Endometrium (tissue), 2 donors: Measurements from ENCODE around the gene EFNA4.

Source experiments
- FAIRE-seq: peaks from 2 replicates; lab custom pipeline; 2012; peaks lifted over from hg19 to GRCh38; lab: Jason Lieb, UNC
- donor health status: control.
- donor health status: control.

Gene EFNA4

DNA sequence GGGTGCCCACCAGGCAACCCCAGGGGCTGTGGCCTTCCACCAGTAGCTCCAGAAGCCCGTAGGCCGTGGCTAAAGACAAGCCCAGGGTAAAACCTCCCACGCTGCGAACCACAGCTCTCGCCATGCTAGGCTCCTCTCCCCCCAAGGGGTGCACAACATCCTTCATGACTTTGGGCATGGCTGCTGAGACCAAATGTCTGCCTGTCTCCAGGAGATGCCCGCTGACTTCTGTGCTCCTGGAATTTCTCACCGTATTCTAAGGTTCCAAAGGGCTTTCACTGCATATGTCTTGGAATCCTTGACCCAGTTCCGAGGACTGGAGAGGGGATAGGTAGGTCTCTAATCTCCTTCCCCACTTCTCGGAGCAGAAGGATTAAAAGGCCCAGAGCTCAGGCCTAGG is 30.0 kb upstream of the EFNA4 start, which contains the start of the genes DCST1 and DCST2:
DCST1 (plus strand) TSS at position 301 of the 400 bp plus-strand sequence. CDS start 213 bp downstream, outside the sequence.
DCST2 (minus strand) TSS at position 258 of the 400 bp plus-strand sequence; CDS start at position 178, 80 bp downstream.
- no peak for FAIRE-seq

DNA sequence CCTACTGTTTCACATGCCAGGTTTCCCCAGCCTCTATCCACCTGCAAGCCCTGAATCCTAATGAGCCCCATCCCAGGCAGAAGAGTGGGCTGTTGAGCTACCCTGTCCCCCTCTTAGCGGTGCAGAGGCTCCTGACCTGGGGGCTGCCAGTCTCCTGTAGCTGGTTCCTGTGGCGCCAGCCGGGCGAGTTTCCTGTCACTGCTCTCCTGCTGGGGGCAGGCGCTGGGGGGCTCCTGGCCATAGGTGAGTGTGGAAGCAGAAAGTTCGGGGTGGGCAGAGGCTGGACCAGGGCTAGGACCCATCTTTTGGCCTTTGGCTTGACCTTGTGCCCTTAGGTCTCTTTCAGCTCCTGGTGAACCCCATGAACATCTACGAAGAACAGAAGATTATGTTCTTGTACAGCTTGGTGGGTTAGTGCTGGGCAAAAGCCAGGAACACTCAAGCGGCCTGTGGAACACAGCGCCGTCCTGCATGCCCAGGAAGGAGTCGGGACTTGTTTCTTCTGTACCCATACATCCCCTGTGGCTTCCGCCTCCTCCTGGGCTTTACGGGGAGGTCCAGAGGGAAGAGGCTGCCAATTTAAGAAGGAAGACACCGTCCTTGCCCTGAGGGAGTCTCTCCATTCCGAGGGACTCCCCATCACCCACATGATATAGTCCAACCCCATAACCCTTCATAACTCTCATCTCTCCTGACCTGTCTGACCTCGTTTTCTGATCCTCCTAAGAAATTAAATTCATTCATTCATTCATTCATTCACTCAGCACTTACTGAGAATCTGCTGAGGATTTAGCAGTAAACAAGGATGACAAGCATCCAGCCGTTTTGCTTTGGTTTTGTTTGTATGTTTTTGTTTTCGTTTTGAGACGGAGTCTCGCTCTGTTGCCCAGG is 29.0 kb upstream of the EFNA4 start:
- FAIRE-seq, result no peak

DNA sequence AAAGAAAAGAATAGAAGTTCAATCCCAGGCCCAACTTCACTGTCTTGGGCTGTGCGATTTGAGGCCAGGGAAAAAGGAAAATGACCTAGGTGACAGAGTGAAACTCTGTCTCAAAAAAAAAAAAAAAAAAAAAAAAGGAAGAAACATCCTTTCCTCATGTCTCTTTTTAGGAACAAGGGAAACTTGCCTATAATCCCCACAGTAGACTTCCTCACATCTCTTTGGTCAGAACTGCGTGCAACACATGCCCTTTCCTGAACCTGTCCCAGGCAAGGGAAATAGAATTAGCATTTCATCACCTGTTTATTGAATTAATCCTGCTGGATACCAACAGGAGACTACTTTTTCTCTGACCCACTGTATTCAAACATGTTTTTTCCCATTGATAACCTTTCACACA is 27.6 kb upstream of the EFNA4 start:
- no peak for FAIRE-seq

DNA sequence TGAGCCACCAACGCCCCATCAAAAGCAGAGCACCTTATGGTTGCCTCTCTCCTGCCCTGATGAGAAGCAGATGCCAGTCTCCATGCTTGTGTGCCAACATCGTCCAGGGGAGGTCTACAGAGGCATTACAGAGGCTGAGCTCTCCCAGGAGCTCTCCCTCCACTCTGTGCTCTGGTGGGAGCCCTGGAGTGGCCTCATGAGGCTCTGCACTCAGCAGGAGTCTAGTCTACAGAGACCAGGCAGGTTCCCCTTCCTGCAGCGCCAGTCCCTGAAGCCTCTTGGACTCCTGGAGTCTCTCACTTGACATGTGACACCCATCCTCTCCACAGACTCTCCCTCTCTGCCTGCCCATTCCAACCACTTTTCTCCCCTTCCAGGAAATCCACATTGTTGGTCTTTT is 26.5 kb upstream of the EFNA4 start:
- FAIRE-seq, result no peak

DNA sequence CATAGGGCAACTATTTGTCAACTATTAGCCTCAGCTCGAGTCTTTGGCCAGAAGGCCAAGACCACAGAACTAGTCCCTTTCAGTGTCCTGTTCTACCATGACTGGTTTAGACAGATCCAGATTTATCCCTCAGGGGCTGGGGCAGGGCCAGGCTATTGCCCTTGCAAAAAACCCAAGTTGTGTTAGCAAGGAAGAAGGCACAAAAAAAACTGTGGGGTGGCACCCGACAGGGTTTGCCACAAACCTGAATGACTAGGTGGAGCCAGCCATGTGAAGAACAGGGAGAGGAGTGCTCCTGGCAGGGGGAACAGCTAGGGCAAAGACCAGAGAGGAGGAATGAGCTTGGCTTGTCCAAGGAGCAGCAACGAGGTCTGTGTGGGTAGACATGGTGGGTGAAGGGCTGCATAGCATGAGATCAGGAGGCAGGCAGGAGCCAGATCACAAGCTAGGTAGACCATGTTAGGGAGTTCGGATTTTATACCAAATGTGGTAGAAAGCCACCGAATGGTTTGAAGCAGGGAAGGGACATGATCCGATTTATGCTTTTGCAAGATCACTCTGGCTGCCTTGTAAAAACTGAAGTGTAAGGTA is 25.6 kb upstream of the EFNA4 start:
- no peak for FAIRE-seq

DNA sequence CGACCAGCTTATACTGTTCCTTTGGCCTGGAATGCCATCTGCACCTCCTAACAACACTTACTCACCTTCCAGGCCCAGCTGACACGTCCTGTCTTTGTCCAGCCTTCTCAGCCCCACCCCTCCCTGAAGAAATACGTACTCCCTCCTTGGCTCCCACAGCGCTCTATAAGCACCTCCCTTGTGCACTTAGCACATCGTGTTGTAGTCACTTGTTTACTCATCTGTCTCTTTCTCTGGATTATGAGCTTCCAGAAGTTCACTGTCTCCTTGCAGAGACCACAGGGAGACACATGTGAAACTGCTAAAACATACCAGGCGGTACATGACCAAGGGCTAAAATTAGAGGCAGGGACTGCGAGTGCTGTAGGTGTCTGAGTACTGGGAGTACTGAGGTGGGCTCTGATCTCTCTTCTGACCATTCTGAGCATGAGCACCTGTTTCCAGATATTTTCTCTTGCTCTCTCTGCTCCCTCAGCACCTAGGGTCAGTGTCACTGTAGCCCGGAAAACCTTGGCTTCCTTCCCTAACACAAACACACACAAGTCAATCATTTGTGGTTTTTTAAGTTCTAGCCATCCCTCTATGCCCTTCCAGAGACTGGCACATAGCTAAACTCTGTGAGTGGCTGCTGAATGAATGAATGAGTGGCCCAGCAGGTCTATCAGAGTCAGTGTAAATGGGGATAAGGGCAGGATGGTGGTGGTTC is 24.8 kb upstream of the EFNA4 start:
- FAIRE-seq, result no peak

DNA sequence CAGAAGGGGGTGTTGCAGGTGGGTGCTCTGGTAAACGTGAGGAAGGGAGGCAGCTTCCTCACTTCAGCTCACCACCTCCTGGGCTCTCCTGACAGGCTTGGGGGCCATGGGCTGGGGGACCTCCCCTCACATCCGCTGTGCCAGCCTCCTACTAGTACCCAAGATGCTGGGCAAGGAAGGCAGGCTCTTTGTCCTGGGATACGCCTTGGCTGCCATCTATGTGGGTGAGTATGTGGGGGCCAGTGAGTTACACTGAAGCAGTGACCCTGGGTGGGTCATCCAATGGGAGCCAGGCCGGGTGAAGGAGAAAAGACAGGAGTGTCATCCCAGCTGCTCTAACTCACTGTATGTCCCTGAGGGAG is 24.3 kb upstream of the EFNA4 start:
- no peak for FAIRE-seq

DNA sequence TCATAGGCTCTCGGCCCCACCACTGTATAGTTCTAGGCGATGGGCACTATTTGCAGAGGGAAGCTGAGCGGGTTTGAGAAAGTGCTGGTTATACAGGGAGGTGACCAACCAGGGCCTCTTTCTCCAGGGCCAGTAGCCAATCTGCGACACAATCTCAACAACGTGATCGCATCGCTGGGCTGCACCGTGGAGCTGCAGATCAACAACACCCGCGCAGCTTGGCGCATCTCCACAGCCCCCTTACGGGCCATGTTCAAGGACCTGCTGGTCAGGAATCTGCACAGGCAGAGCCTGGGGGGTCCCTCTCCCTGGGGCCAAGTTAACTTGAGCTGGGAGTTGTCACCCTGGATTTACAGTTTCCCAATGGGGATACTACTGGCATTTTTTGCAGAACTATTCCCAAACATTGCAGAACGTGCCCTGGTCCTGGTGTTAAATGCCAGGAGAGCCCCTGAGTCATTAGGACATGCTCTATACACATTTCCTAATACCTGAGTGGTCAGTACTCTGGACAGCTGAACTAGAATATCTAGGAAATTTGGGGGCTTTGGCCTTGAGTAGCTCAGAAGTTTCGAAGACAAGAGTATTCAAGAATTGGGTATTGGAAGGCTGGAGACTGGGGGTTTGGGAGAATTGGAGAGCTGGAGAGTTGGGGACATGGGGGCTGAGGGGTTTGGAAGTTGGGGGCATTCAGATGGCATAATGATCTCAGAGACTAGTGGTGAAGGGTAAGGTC is 23.0 kb upstream of the EFNA4 start:
- FAIRE-seq, result no peak

DNA sequence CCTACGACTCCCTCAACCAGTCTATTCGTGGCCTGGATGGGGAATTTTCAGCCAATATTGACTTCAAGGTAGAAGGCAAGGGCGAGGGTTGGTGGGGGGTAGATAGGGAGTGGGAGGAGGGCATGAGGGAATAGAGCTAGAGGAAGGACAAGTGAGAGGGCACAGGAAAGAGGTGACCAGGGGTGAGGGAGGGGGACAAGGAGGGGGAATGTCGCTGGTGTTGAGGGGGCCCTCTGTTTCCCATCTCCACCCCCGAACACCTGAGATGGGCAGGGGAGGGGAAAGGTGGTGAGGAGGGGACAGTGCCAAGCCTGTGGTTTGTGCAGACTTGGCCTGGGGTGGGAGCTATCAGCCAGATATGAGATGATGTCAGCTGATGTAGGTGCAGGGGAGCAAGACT is 20.8 kb upstream of the EFNA4 start:
- no peak for FAIRE-seq

DNA sequence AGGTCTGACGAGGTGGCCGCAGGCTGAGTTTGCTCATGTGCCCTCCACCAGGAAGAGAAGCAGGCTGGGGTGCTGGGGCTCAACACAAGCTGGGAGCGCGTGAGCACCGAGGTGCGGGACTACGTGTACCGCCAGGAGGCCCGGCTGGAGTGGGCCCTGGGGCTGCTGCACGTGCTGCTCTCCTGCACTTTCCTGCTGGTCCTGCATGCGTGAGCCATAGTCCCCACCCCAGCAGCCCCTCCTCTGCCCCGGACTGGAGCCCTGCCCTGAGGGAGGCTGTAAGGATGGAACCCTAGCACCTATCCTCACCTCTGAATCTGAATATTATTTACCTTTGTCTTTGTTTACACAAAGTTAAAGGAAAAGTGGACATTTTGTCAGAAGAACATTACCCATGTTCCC is 20.2 kb upstream of the EFNA4 start:
- FAIRE-seq, result no peak

DNA sequence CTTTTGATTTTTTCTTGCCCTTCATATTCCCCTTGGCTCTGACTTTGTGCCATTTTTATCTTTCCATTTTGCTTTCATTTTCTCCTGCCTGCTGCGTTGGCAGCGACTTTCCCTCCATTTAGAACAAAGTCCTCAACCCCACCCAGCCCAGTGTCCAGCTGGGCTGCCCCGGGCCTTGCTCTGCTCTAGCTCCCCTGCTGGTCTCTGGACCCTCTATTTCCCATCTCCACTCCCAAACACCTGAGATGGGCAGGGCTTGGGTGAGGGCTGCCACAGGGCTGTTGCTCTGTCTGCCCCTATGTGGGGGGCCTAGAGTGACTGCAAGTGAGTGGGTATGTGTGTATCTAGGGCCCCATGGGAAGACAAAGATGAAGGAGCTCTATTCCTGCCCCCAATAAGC is 19.7 kb upstream of the EFNA4 start:
- FAIRE-seq, result no peak

DNA sequence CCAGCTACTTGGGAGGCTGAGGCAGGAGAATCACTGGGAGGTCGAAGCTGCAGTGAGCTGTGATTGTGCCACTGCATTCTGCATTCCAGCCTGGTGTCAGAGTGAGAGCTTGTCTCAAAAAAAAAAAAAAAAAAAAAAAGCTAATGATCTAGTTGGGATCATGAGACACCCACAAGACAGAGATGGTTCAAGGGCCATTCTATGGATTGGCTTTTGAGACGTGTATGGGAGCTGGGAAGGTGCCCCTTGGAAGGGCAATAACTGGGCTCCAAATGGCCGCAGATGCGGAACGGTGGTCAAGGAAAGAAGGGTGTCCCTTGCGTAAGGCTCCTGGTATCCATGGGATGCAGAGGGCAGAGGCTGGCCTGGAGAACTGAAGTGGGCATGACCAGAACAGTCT is 19.2 kb upstream of the EFNA4 start:
- FAIRE-seq, result no peak

DNA sequence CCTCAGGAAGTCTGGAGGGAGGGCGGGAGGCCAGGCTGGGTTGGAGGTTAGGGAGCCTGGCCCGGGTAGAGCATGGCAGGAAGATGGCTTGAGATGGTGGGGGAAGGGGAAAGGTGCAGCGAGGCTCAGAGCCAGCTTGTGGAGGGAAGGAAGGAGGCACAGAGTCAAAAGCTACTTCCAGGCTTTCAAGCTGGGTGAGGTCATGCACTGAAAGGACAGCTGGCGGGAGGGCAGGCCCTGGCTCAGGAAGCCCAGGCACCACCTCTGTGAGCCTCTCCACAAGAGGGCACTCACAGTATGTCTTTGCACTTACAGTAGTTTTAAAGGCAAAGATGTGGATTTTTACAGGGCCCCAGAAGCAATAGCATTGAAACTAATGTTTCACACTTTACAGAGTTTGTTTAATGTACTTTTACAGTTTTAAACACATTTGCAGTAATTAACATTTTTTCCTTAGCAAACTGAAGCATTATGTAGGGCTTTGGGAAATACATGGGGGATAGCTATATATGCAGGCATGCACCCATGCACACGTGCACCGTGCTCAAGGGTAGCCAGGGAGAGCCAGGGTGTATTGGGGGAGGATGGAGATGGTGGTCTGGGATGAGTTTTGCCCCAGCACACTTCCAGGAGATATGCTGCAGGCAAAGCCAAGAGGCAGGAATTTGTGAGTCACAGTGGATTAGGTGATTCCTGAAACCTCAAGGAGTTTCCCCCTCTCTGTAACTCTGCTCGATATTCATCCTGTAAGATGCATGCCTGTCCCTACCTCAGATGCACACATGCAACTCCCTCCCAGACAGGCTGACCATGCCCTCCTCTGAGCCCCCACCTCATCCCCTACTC is 18.5 kb upstream of the EFNA4 start:
- FAIRE-seq, result no peak

DNA sequence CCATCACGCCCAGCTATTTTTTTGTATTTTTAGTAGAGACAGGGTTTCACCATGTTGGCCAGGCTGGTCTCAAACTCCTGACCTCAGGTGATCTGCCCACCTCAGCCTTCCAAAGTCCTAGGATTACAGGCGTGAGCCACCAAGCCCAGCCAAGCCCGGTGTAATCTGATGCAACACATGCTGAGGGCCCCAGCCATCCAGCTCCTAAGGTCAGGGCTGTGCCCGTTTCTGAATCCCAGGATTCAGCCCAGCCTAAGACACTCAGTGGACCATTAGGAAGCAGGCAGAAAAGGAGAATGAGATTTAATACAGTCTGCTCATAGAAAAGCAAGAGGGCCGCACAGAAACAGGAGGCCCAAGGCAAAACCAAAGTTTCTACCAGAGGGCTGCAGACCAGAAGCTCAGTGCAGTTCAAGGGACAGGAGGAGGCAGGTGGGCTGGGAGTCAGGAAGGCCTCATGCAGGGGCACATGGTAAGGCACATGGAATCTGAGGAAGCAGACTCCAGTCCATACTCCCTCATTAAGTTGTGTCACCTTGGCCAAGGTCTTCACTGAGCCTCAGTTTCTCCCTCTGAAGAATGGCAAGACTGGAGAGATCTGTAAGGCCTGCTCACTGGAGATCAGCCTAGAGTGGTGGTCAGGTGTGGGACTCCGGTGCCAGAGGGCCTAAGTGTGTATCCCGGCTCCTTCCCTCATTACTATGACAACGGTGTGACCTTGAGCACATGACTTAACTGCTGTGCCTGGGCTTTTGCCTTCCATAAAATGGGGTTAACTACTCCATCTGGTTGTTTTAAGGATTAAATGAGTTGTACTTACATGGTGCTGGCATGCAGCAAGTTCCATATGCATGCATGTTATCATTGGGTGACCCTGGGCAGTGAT is 14.8 kb upstream of the EFNA4 start:
- FAIRE-seq, result no peak

DNA sequence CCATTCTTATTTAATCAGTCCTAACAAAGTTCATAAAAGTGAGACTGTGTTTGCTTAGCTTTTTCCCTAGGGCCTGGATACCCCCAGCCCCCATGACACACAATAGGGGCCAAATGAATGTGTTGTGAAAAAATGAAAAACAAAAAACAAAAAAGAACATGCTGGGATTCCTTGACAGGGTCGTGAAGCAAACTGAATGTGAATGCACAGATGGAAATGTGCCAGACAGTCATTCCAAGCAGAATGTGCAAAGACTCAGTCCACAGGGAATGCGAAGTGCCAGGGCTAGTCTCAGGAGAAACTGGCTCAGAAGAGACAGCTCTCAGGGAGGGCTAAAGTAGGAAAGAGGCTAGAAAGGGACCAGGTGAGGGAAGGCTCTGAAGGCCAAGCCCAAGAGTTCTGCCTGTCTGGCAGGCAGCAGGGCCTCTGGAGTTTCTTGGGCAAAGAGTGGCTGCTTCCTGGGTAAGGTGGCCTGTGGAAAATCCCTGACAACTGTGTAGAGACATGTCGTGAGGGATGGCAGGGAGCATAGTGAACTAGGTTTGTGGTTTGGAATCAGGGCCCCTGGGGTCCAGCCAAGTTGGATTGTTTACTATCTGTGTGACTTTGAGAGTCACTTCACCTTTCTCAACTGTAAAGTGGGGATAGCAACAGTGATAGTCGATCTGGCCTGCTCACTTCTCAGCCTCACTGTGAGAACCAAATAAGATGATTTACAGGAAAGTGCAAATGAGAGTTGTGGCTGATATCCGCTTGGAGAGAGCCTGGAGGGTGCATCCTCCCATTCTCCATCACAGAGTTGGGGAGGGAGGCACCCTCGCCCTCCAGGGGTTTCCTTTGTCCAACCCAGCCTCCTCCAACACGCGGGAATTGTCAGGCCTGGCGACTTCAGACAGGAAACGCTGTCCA is 13.6 kb upstream of the EFNA4 start:
- FAIRE-seq, result no peak

DNA sequence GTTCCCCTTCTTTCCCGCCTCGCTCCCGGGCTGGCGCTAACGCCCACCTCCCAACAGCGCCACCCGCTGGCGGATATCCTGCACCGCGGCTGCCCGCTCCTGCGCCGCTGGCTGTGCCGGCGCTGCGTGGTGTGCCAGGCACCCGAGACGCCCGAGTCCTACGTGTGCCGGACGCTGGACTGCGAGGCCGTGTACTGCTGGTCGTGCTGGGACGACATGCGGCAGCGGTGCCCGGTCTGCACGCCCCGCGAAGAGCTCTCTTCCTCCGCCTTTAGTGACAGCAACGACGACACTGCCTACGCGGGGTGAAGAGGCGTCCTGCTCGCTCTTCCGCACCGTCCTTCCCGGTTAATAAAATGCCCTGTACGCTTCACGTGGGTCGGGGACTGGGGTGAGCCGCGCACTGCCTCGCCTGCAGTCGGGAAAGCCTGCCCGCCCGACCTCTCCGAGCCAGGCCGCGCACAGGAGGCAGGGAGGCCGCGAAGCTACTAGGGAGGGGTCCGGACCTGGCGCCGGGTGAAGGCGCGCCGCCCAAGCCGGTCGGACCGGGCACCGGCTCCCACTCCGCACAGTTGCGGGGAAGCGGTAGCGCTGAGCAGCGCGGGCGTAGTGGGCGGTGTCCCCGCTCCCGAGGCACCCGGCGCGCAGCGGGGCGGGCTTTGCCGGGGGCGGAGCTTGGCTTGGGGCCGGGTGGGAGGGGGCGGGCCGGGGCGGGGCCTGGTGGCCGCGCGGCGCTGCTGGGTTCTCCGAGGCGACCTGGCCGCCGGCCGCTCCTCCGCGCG is 12.8 kb upstream of the EFNA4 start, which contains the start of gene ADAM15:
ADAM15 (plus strand) TSS at position 757 of the 782 bp plus-strand sequence. CDS start 71 bp downstream, outside the sequence.
- FAIRE-seq, result no peak

DNA sequence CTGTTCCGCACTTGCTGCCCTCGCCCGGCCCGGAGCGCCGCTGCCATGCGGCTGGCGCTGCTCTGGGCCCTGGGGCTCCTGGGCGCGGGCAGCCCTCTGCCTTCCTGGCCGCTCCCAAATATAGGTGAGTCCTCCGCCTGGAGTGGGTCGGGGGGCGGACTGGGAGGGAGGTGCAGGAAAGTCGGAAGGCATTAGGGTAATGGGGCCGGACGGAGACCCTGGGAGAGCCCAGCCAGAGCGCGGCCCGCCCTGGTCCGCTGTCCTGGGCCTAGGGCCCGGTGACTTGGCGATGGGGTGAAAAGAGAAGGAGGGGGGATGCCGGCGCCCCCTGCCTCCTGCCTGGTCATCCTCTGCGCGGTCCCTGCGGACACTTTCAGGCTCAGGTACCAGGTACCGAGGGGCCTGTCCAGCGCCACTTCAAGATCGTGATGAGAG is 12.2 kb upstream of the EFNA4 start:
- FAIRE-seq, result no peak

DNA sequence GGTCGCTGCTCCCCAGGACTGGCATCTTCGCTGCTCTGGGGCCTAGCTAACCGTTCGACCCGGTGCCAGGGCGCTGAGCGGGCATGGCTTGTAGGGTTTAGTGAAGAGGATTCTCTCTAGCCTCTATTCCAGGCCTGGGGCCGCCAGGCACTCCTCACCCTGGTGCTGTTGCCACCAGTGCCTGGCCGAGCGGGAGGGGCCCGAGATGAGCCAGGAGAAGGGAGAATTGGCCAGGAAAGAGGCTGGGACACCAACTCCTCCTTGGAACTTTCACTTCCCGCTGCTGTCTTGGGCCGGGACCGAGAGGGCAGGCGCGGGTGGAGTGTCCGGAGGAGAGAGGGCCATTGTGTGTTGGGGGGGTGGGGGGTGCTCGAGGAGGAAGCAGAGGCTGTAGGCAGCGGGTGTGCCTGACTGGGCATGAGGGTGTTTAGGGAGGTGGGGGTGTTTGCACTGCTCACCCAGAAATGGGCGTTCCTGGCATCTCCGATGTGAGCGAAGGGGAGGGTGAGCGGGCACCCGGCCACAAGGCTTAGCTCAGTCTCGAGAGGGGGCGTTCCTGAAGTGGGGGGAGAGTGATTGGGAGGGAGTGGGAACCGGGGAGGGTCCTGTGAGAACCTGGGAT is 11.7 kb upstream of the EFNA4 start:
- no peak for FAIRE-seq
